HG03342 (cell line): ENCODE results near the gene CAMTA1.

Experiments
- ATAC-seq: cut with Tn5 transposase; IDR thresholded peaks from one replicate; pipeline ENCODE4 v1.9.1; 2021; ENCODE audit warnings: mild to moderate bottlenecking, moderate library complexity; ENCODE audit not compliant: unreplicated experiment

Gene CAMTA1

GRCh38 chr1:7218210-7218832 is 433.1 kb downstream of the CAMTA1 start:
- no peak for ATAC-seq

DNA sequence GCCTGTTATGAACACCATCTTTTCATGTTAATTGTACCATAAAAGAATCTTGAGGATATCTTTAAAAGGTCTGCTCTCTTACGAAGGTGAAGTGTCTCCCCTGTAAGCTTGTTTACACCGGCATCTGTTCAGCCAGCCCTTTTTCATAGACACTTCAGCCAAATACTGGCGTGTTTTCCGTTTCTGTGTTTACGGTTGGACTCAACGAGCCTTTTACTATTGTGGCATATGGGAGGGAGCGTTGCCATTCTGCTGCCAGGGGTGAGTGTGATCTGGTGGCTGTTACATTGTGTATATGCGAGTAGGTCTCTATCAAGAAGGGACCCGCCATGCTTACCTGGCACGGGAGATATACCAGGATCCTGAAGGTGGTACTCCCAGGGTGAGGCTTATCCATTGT is 433.8 kb downstream of the CAMTA1 start:
- no peak for ATAC-seq

DNA sequence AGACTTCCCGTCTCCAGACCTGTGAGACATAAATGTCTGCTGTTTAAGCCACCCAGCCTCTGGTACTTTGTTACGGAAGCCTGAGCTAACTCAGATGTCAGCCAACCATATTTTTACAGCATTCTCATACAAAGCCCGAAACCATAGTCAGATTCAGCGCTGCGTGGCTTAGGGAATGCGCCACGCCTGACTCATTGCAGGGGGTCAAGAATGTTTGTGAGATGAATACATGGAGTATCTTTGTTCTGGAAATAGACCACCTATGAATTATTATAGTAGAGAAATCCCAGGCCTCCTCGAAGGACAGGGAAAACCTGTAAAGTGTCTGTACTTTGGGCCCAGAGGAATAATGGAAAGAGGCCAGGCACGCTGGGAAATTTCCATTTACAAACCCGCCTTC is 434.8 kb downstream of the CAMTA1 start:
- no peak for ATAC-seq

DNA sequence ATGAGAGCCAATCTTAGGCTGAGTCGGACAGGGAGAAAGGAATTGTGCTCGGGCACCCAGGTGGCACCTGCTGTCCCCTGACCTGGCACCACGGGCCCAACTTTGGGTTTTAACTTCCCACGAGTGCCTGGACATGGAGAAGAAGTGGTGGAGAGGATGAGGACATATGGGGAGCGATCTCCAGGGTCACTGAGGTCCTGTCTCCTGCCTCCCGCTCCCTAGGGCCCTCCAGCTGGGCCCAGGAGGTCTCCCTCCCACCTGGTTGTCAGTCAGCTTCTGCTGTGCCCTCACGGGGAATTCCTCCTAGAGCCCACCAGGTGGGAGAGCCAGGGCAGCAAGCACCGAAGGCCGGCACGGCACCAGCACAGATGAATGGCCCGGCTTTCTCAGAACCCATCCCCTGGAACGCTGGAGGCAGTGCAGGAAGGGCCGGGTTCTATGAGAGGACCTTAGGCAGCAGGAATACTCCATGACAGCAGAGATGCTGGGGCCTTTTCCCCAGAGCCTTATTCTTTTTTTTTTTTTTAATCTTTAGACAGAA is 435.5 kb downstream of the CAMTA1 start:
- no peak for ATAC-seq

DNA sequence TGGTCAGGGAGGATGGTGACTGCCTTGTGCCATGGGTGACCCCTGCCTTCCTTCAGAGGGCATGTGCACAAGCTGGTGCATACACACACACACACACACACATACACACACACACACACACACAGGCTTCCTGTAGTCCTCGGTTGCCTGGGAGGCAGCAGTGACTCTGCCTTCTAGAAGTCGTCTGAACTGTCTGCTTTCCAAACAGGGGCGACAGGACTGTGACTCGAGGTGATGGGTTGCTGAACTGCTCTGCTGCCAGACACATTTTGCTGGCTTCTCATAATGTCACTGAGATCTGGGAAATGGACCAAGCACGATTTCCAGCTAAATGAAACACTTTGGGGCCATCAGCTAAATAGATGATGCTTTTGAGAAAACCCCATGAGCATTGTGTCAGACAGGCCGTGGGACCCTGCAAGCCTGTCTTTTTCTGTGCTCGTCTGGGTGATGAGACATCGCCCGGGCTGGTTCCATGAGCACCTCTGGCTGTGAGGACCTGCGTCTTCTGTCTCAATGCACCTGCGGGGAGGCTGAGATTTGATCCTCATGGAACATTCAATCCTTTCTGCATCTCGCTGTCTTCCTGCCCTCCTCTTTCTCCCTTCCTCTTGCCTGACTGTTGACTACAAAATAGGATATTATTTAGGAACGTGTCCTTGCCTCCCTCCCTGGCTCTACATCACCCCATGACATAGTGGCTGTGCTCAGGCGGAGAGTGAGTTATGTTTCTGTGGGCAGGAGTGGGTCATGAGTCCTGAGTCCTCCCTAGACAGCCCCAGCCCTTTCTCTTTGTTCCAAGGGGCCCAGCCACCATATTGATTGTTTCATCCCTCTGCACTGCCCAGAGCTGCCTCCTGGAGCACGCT is 436.8 kb downstream of the CAMTA1 start:
- no peak for ATAC-seq

DNA sequence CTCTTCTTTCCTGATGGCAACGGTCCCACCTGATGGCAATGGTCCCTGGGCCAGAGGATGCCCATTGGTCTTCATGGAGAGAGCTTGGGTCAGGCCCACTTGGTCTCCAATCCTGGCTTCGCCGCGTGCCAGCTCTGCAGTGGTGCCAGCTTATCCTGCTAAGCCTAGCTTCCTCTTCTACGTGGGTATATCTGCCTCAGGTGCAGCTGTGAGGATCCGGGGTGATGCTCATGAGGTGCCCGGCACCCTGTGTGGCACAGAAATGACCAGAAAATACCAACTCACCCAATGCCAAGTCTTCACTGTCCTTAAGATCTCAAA is 437.4 kb downstream of the CAMTA1 start:
- no peak for ATAC-seq

GRCh38 chr1:7223334-7224080 is 438.3 kb downstream of the CAMTA1 start:
- ATAC-seq = no peak

- ATAC-seq = no peak
These were observed 438.9 kb downstream of the CAMTA1 start for GRCh38 chr1:7224081-7224534.

GRCh38 chr1:7224644-7225043 is 439.4 kb downstream of the CAMTA1 start:
- ATAC-seq = no peak

DNA sequence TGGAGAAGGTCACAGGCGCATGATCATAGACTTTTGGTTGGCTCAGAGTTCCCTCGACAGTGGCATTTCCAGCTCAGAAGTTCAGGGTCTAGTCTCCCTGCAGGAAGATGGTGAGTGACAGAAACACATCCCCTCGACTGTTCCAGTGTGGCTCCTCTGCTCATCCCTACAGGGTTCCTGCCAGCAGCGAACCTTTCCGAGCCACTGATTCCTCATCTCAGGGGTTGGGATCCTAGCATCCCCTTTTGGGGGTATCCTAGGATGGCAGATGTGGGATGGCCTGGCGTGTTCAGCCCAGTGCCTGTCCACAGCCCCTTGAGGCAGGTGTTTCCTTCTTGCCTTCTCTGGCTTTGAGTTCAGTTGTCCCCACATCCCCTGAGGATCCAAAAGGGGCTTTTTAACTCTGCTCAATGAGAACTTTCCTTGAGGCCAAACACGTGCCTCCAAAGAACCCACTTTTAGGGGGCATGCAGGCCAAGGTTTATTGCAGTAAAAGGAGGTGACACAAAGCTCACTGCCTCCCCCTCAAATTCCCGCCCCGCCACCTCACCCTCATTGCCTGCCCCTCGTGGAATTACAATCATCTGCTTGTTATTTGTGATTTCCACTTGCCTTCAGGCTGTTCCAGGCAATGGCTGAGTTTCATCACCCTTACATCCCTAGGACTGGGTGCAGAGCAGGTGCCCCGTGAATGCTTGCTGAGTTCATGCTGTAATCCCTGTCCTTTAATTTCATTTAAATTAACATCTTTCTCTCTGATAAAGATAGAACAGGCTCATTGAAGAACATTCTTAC is 440.7 kb downstream of the CAMTA1 start:
- ATAC-seq = no peak

- no peak for ATAC-seq
These were observed 442.4 kb downstream of the CAMTA1 start for GRCh38 chr1:7227654-7228053.

DNA sequence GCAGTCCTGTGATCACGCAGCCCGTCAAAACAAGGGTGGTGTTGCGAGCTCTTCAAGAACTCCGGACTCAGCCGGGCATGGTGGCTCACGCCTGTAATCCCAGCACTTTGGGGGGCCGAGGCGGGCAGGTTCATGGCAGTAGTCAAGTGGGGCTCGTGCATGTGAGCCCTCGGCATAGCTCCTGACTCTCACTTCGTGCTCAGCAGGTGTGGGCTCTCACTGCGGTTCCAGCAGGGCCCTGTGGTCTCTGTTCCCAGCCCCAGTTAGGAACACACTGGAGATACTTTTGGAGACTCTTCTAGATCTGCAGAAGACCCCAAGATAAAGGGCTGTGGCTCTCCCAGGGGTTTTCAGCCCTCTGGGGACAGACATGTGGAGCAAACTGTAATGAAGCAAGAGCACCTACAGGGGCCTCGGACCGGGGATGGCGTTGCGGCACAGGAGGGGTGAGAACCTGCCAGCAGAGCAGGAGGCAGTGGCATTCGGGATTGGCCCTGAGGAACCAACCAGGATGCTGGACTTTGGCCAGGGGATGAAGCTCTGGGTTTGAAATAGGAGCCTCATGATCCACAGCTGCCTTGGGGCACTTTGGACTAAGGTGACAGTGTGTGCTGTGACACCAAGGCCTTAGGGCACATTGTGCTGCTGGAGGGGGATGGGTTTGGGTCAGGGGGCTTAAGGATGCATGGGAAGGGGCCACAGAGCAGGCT is 443.2 kb downstream of the CAMTA1 start:
- no peak for ATAC-seq

- no peak for ATAC-seq
These were observed 443.9 kb downstream of the CAMTA1 start for GRCh38 chr1:7229186-7229585.

DNA sequence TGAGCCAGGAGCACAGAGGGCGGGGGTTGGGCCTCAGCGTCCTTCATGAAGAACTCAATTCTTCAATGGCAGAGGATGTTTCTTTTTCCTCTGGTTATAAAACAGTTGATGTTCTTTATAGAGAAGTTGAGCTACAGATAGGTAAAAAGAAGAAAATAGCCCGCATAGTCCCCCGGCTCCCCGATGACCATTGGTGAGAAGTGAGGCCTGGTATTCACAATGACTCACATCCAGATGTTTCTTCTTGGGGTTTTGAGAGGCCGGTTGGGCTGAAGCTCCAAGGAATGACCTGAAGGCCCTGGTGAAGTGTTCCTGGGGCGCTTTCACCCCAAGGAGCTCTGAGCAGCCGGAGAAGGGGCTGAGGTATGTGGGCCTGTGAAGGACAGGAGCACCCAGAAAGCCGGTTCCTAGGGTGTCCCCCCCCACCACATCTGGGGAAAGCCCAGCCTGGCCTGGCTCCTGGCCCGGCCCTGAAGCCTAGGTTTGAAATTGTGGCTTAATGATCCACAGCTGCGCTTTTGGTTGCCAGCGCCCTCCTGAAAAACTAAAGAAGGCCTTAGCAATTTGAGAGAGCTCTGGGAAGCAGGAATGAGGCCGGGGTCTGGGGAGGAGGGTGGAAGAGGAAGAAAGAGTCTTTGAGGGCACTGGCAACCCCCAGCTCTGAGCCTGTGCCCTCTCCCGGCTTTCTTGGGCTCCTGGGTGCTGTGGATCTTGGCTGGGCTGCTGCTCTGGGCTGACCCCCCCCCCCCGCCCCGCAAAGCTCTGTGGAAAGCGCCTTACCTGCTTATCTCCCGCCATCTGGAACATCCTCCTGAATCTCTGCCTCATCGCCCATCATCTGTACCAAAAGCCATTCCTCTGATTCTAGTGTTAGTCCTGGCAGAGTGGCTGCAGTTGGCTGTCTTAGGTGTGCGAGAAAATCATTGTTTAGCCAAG is 444.7 kb downstream of the CAMTA1 start:
- no peak for ATAC-seq

DNA sequence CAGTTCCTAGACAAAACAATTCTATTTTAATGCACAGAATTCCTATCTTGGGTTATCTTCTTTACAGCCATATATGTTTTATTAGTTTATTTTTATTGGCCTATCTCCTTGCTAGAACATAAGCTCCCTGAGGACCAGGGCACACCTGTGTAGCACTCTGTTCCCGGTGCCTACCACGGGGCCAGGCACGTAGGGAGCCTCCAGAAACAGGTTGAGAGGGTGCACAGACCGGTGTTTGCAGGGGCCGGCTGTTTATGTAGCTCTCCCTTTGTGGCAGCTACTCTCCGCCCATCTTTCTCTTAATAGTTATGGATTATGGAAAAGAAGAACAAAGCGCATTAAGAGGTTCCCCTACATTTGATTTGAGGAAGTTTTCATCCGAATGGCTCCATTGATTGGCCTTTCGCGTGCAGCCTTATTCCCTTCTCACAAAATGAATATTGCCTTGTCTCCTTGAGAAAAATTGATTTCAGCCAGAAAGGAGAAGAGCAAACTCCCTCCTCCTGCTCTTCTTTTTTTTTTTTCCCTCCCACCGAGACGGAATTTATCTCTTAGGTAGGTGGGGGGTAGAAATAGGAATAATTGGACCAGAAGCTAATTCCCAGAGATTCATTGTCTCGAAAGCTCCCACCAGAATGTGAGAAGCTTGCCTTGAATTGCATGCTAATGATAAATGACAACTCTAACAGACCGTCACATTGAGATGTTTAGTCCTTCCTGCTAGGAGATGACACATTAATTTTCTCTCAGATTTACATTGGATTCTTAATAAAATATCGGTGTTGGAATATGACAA is 447.4 kb downstream of the CAMTA1 start:
- ATAC-seq = no peak

- no peak for ATAC-seq
These were observed 447.9 kb downstream of the CAMTA1 start for GRCh38 chr1:7233237-7233540.

DNA sequence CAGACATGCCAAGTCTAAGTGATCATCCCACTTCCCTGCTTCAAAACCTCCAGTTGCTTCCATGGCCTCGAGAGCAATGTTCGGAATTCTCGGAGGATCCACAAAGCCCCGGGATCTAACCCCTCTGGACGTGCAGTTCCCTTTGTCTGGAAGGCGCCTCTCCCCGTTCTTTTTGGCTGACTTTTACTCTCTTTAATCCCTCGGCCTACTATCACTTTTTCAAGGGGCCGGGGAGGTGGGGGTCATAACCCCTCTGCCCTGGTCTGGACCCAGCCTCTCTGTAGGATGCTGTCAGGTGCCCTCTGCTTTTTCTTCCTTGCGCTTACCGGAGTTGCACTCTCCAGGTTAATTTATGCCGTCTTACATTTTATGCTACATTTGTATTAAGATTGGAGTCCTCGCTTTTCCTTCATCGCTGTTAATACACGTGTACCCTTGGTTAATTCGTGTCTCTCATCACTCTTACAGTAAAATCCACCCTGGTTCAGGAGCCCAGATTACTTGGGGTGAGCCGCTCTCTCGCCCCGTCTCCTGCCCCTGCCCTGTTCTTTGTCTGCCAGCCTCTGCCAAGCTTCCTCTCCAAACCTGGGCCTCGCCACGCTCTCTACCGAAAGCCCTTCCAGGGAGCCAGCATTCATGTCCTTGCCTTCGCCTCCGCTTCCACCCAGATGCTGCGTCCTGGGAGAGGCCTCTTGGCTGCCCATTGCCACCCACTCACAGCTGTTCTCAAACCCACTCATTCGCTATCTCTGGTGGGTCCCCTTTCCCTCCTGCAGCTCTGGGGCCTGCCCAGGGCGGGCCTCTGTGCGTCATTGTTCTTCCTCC is 448.6 kb downstream of the CAMTA1 start:
- no peak for ATAC-seq

DNA sequence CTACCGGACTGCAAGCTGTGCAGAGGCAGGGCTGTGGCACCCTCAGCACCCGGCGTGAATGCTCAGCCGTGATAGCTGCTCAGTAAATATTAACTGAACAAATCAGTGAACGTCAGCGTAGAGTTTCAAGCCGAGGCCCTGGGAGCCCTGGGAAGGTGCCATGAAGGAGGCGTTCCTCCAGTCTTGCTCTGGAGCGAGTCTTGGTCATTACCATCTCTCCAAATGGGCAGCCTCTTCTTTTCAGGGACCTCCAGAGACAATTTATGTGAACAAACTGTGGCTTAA is 449.2 kb downstream of the CAMTA1 start:
- no peak for ATAC-seq
